ENCODE results near the gene SVIL. TPM values are rescaled to one million over a fixed set of nuclear protein-coding genes. Genes with fewer than 3 reads are reported as not detected.

The SVIL gene
- total RNA-seq, 1 donor from 2014 or later = 94.7 TPM

DNA sequence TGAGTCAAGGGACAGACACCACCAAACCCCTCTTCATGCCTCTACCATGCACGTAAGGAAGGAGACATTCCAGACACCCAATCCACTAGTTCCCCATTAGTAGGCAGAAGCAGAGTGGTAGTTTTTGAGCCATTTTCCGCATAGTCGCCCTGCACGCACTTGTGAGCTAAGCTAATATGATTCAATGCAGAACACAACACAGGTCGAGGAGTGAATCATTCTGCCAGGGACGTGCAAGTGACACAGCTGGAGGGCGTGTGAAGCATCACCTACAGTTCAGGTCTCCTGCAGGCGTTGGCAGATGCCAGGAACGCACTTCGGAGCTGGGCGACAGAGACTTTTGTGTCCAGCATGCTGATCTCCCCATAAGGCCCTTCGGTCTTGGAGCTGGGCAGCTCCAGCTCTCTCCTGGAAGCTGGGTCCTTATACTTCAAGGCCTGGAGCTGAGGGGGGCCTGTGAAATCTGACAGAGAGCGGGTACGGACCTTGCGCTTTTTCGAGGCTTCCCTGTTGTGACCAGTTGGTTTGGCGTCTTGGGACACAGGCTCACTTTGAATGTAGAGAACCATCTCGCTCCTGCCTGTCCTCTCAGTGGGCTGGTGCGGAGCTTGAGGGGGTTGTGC lies 102.4 kb downstream of the SVIL start:
- Histone ChIP-seq H3K4me3 (no peak overlapping the region), H3K4me1 (peaks cover 3 to 35% of the 10 kb centered on the region in 2 donors), H3K27me3 (no peaks in the 10 kb centered on the region), H3K36me3 (peaks cover 34 to 46% of the 10 kb centered on the region in 2 donors), H3K9me3 (no peaks in the 10 kb centered on the region), H3K27ac (no peak overlapping the region)
- DNase-seq (ENCODE audit: low spot score in 2 of 2) = no peak
- intact Hi-C loops (cut with DNase I) = no loop called here
- TF ChIP-seq, protein P1, sequence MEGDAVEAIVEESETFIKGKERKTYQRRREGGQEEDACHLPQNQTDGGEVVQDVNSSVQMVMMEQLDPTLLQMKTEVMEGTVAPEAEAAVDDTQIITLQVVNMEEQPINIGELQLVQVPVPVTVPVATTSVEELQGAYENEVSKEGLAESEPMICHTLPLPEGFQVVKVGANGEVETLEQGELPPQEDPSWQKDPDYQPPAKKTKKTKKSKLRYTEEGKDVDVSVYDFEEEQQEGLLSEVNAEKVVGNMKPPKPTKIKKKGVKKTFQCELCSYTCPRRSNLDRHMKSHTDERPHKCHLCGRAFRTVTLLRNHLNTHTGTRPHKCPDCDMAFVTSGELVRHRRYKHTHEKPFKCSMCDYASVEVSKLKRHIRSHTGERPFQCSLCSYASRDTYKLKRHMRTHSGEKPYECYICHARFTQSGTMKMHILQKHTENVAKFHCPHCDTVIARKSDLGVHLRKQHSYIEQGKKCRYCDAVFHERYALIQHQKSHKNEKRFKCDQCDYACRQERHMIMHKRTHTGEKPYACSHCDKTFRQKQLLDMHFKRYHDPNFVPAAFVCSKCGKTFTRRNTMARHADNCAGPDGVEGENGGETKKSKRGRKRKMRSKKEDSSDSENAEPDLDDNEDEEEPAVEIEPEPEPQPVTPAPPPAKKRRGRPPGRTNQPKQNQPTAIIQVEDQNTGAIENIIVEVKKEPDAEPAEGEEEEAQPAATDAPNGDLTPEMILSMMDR (IDR thresholded peaks at IDR 0.05) = no peak

DNA sequence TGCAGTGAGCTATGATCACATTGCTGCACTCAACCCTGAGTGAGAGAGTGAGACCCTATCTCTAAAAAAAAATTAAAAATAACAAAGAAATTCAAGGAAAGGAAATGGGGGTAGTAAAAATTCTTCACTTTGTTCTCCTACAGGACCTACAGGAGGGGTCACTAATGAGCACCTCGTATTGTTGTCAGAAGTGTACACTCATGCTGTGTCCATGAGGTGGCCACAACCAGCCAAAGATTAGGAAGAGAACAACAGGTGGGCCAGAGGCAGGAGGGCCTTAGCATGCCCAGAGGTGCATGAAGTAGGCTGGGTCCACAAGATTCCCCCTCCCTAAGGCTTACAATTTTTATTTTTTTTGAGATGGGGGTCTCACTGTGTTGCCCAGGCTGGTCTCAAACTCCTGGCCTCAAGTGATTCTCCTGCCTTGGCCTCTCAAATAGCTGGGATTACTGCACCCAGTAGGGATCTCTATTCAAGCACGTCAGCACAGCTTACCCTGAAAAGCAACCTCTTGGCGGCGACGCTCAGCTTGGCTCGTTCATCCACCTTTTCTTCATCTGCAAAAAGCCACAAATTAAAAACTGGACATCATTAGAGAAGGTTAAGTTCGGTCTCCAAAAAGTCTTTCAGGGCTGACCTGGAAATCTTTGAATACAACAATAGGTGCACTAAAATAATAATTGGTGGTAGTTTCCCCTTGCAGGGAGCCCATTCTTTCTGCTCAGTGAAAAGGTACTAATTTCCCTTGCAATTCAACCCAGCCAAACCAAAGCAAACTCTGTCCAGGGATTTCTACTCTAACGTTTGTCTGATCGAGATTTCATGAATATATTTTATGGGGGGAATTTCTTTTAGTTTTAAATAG lies 104.4 kb downstream of the SVIL start:
- intact Hi-C loops (cut with DNase I) = no loop called here
- DNase-seq (ENCODE audit: low spot score in 2 of 2) = no peak
- Histone ChIP-seq H3K36me3 (peaks cover 47 to 62% of the 10 kb centered on the region in 2 donors), H3K27ac (no peak overlapping the region), H3K27me3 (no peaks in the 10 kb centered on the region), H3K4me3 (no peak overlapping the region), H3K9me3 (no peaks in the 10 kb centered on the region), H3K4me1 (peaks cover 0 to 18% of the 10 kb centered on the region in 2 donors)
- TF ChIP-seq, protein P1 (IDR thresholded peaks at IDR 0.05) = no peak

DNA sequence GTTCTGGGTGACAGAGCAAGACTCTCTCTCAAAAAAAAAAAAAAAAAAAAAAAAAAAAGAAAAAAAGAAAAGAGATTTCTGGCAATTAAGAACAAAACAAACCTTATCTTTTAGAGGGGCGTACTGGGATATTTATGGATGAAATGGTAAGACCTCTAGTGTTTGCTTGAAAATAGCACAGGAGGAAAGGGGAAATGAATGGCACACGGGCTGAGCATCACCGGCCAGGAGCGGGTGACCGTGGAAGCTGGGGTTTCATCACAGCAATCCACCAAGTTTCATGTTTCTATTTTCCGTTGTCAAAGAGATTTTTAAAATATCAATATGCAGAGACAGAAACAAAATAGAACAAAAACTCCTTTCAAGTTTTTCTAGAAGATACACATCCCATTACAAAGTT lies 105.6 kb downstream of the SVIL start:
- no peak overlapping the region for H3K27ac ChIP-seq
- intact Hi-C loops (cut with DNase I) = loop anchor here (10.0 kb wide), 1 partner anchor 206 kb away; no protein-coding TSS in a partner anchor
- H3K36me3 ChIP-seq = peaks cover 57 to 66% of the 10 kb centered on the region in 2 donors
- no peak overlapping the region for H3K4me3 ChIP-seq
- TF ChIP-seq, protein P1 (IDR thresholded peaks at IDR 0.05) = no peak
- no peaks in the 10 kb centered on the region for H3K27me3 ChIP-seq
- no peak for DNase-seq (ENCODE audit: low spot score in 2 of 2)
- H3K4me1 ChIP-seq = peaks cover 0 to 8% of the 10 kb centered on the region in 2 donors
- no peaks in the 10 kb centered on the region for H3K9me3 ChIP-seq

DNA sequence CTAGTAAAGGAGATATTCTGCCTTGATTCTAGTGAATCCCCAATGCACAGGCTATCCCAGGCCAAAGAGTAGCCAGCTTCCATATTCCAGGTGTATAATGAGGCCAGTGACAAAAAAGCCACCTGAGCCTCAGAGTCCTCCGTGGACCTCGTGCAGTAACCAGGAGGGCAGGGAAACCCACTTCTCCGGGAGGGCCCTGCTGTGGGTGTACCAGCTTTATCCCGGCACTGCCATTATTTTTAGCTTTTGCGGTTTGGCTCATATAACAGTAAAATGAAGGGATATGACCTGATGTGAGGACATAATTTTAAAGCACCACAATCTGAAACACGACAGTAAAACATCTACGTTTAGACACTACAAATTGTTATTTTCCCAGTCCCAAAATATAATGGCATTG lies 109.0 kb downstream of the SVIL start:
- intact Hi-C loops (cut with DNase I) = loop anchor here (10.0 kb wide), 1 partner anchor 209 kb away; no protein-coding TSS in a partner anchor
- TF ChIP-seq, protein P1 (IDR thresholded peaks at IDR 0.05) = no peak
- H3K27me3 ChIP-seq = no peaks in the 10 kb centered on the region
- no peak overlapping the region for H3K4me3 ChIP-seq
- H3K36me3 ChIP-seq = peaks cover 61 to 69% of the 10 kb centered on the region in 2 donors
- peaks cover 0 to 15% of the 10 kb centered on the region in 2 donors for H3K4me1 ChIP-seq
- peak overlapping the region; percentile 31 to 64 for H3K27ac ChIP-seq
- no peak for DNase-seq (ENCODE audit: low spot score in 2 of 2)
- no peaks in the 10 kb centered on the region for H3K9me3 ChIP-seq

DNA sequence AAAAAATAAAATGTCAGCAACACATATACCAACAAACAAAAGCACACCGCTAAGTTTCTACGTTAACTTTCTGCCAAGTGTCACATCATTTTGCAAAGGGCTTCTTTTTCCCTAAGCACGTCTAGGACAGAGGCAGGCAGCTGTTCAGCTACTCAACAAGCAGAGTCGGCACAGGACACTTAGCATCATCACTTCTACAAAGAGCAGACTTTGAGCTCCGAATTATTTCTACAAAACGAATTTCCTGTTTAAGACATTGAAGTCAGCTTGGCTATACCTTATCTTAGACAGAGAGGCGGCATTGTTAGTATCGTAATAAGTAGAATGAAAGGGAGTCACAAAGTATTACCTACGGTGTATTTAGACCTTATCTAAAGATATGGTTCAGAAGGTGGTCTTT lies 110.1 kb downstream of the SVIL start:
- Histone ChIP-seq H3K4me1 (peaks cover 0 to 15% of the 10 kb centered on the region in 2 donors), H3K4me3 (no peak overlapping the region), H3K27ac (peak overlapping the region; percentile 22 to 64), H3K27me3 (no peaks in the 10 kb centered on the region), H3K36me3 (peaks cover 58 to 71% of the 10 kb centered on the region in 2 donors), H3K9me3 (no peaks in the 10 kb centered on the region)
- TF ChIP-seq, protein P1 (IDR thresholded peaks at IDR 0.05) = no peak
- DNase-seq (ENCODE audit: low spot score in 2 of 2) = no peak
- intact Hi-C loops (cut with DNase I) = loop anchor here (10.0 kb wide), 1 partner anchor 210 kb away; no protein-coding TSS in a partner anchor
